PFSK-1 (cell line): ENCODE data around the gene DNAJC5G.

Experiments
- FOXP2 ChIP-seq: optimal IDR thresholded peaks from 2 replicates; pipeline ENCODE3; 2011; ENCODE audit warnings: borderline replicate concordance, control low read depth, inconsistent platforms; ENCODE audit not compliant: insufficient read depth; ENCODE audit errors: extremely low read length, extremely low read depth
- POLR2AphosphoS5 ChIP-seq: IDR thresholded peaks from 2 replicates; pipeline ENCODE4 v1.6.1; 2012; ENCODE audit warnings: low read depth, mild to moderate bottlenecking, control low read depth, low read length, moderate library complexity
- TAF1 ChIP-seq: IDR thresholded peaks from 2 replicates; pipeline ENCODE4 v1.6.1; 2012; ENCODE audit warnings: low read length, control low read depth, borderline replicate concordance; ENCODE audit not compliant: insufficient read depth

GRCh38 chr2:27225526-27225925 is 49.7 kb upstream of the DNAJC5G start:
- TF ChIP-seq POLR2AphosphoS5, result no peak
- no peak for TF ChIP-seq TAF1
- no peak for TF ChIP-seq FOXP2
